ENCODE data around the gene TGFBR2. TPM values are rescaled to one million over a fixed set of nuclear protein-coding genes. Genes with fewer than 3 reads are reported as not detected.

Gene TGFBR2
- total RNA-seq, 4 donors from 2014 or later, result 338 to 406 (median 350) TPM

DNA sequence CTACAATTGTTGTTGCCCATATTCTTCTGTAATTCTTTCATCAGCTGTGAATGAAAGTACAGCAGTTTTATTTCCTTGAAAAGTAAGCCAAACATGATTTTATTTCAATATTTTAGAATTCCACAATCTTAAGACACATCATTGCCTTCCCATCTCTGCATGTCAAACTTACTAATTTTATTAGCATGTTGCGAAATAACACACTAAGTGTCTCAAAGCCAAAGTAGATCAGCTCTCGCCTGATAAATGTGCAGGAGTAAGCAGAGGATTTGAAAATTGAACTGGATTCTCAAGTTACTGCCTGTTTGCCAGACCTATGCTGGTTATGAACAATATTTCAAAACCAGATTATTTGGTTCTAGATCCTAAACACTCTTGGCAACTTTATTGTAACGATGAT is 25.7 kb downstream of the TGFBR2 start:
- H3K4me1 ChIP-seq, result peaks cover 0 to 100% (median 90%) of the 10 kb centered on the region in 4 donors
- no peak overlapping the region for H3K4me3 ChIP-seq
- 69 to 74% methylated on average over 3 of the region's 3 CpGs for WGBS, 2 donors
- H3K36me3 ChIP-seq, result peaks cover 0 to 2% (median 0%) of the 10 kb centered on the region in 3 donors
- H3K9me3 ChIP-seq, result no peaks in the 10 kb centered on the region
- H3K27me3 ChIP-seq, result no peaks in the 10 kb centered on the region
- H3K27ac ChIP-seq, result peak overlapping the region in 3 of 4 donors; percentile 78 to 91 (median 83)
- no peak for TF ChIP-seq POLR2A (IDR thresholded peaks at IDR 0.05)
- TF ChIP-seq EP300 (IDR thresholded peaks at IDR 0.05), result peak in 1 of 2 donors; percentile 59
- DNase-seq (ENCODE audit: low spot score in 2 of 2), result no peak

DNA sequence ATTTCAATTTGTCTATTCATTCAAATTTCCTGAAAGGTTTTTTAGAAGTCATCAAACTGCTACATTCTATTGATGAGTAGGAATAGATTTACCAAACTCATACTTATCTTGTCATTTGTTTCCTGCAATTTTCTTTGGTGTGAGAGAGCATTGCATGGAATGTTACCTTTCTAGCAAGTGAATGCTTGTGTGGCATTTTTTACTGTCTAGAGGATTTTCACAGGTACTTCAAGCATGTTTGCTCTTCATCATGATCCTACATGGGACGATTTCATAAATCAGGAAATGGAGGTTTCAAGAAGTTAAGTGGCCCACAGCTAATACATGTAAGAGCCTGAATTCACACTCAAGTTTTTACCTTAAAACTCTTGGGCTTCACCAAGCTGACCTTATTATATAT is 26.1 kb downstream of the TGFBR2 start:
- TF ChIP-seq EP300 (IDR thresholded peaks at IDR 0.05), result no peak
- TF ChIP-seq POLR2A (IDR thresholded peaks at IDR 0.05), result no peak
- TF ChIP-seq, protein P1, sequence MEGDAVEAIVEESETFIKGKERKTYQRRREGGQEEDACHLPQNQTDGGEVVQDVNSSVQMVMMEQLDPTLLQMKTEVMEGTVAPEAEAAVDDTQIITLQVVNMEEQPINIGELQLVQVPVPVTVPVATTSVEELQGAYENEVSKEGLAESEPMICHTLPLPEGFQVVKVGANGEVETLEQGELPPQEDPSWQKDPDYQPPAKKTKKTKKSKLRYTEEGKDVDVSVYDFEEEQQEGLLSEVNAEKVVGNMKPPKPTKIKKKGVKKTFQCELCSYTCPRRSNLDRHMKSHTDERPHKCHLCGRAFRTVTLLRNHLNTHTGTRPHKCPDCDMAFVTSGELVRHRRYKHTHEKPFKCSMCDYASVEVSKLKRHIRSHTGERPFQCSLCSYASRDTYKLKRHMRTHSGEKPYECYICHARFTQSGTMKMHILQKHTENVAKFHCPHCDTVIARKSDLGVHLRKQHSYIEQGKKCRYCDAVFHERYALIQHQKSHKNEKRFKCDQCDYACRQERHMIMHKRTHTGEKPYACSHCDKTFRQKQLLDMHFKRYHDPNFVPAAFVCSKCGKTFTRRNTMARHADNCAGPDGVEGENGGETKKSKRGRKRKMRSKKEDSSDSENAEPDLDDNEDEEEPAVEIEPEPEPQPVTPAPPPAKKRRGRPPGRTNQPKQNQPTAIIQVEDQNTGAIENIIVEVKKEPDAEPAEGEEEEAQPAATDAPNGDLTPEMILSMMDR (IDR thresholded peaks at IDR 0.05), result no peak
- H3K4me3 ChIP-seq, result no peak overlapping the region
- H3K4me1 ChIP-seq, result peaks cover 0 to 100% (median 87%) of the 10 kb centered on the region in 4 donors
- H3K9me3 ChIP-seq, result no peaks in the 10 kb centered on the region
- no peaks in the 10 kb centered on the region for H3K27me3 ChIP-seq
- peak overlapping the region in 3 of 4 donors; percentile 78 to 91 (median 83) for H3K27ac ChIP-seq
- WGBS, 2 donors, result 51 to 67% methylated on average over 1 of the region's 1 CpG
- DNase-seq (ENCODE audit: low spot score in 2 of 2), result no peak
- H3K36me3 ChIP-seq, result peaks cover 0 to 7% (median 0%) of the 10 kb centered on the region in 3 donors

DNA sequence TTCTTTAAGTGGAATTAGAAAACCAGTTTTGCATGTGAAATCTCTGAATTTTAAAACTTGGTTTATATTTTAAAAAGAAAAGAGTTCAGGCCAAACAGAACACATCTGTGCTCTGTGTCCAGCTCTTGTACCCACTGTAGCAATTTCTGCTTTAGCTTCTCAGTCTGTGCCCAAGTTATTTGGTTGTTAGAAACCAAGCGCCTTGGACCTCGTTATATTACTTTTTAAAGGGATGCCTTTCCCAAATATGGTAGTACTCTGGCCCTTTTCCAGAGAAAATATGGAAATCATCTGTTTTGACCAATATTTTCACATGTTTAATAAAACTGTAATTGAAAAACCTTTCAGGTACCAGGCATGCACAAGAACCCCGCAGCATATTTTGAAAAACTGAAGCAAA is 27.3 kb downstream of the TGFBR2 start:
- DNase-seq (ENCODE audit: low spot score in 2 of 2), result no peak
- Histone ChIP-seq H3K4me3 (no peak overlapping the region), H3K4me1 (peaks cover 0 to 100% (median 87%) of the 10 kb centered on the region in 4 donors), H3K27me3 (no peaks in the 10 kb centered on the region), H3K9me3 (no peaks in the 10 kb centered on the region), H3K36me3 (peaks cover 0 to 7% (median 0%) of the 10 kb centered on the region in 3 donors), H3K27ac (peak overlapping the region in 3 of 4 donors; percentile 50 to 91 (median 69))
- WGBS, 2 donors, result 46 to 53% methylated on average over 3 of the region's 3 CpGs
- TF ChIP-seq, protein P1 (IDR thresholded peaks at IDR 0.05), result no peak
- no peak for TF ChIP-seq EP300 (IDR thresholded peaks at IDR 0.05)
- TF ChIP-seq POLR2A (IDR thresholded peaks at IDR 0.05), result no peak

DNA sequence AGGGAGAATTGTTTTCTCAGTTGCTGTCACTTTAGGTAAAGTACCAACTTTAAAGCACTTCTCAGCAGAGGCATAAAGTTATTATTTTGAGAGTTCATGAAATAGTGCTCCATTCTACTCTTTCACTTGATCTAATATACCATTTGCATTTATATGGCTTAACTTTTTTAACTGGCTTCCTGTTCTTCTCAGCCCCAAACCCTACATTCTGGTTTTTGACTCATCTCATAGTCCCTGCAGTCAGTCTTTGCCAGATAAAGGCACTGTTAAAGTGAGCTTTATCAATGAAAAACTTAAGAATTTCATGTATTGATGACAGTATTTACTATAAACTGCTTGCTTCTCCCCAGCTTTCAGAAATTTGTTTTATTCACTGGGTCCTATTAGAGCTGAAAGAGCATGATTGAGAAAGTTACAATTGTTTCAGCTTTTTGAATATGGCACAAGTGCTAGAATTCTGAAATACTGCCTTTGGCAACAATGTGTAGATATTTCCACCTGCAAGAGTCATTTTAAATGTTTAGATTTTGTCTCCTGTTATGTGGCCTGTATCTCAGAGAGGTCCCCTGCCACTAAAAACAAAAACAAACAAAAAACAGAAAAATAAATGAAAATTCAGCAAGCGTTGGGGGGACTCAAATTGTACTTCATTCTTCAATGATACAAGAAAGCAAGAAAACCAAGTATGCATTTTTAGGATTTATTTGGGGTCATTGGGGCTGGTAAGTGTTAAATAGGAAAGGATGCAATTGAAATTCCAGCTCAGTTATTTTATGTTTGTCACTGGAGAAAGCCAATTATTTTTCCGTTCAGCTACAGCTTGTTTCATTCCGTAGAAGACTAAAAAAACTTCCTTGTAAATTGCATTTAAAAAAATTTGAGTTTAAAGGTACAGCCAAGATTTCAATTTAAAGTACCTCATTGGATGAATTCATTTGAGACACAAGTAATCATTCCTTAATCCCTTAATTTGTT is 28.6 kb downstream of the TGFBR2 start:
- no peak overlapping the region for H3K4me3 ChIP-seq
- peaks cover 0 to 7% (median 0%) of the 10 kb centered on the region in 3 donors for H3K36me3 ChIP-seq
- no peaks in the 10 kb centered on the region for H3K9me3 ChIP-seq
- H3K27me3 ChIP-seq, result no peaks in the 10 kb centered on the region
- TF ChIP-seq, protein P1 (IDR thresholded peaks at IDR 0.05), result no peak
- no peak for TF ChIP-seq EP300 (IDR thresholded peaks at IDR 0.05)
- no peak for TF ChIP-seq POLR2A (IDR thresholded peaks at IDR 0.05)
- peak overlapping the region; percentile 28 to 91 (median 60) for H3K27ac ChIP-seq
- peaks cover 0 to 100% (median 87%) of the 10 kb centered on the region in 4 donors for H3K4me1 ChIP-seq
- 32 to 35% methylated on average over 3 of the region's 3 CpGs for WGBS, 2 donors
- DNase-seq (ENCODE audit: low spot score in 2 of 2), result no peak

DNA sequence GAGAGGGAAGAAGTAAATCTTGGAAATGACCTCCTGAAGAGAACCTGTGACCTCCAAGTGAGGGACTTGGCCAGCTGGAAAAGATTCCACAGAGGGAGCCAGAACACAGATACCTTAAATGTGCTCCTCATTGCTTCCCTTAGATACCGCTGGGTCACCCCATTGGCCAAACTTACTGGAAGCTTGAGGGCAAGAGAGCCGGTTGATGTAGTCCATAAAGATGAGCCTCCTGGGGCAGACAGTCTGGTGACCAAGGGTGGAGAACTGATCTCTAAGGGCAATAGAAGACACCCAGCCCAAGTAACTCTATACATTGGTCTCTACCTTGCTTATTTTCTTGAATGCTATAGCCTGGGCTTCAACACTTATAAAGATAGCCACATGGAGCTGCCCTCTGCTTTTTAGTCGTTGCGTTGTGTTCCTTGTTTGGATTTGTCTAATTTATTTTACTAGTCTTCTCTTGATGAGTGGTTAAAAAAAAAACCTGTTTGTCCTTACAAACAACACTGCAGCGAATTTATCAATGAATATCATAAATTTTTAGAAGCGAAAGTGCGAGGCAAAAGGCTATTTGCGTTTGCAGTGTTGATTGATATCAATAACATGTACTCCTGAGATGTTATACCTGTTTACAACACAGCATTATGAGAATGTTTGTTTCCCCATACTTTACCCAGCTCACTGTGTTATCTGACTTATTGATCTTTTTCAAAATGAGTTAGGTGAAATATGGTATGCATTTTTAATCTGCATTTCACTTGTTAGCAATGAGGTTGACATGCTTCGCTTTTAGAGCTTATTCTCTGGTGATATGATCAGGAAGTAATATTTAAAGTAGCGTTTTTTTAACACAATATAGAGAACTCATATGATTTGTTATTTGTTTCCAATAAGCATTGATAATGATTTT is 31.2 kb downstream of the TGFBR2 start:
- H3K27ac ChIP-seq, result no peak overlapping the region
- 89 to 90% methylated on average over 10 of the region's 10 CpGs for WGBS, 2 donors

More for the DNA sequence above, 31.2 kb downstream of the TGFBR2 start:
- Histone ChIP-seq H3K27me3 (no peaks in the 10 kb centered on the region), H3K9me3 (no peaks in the 10 kb centered on the region), H3K4me1 (peaks cover 0 to 100% (median 87%) of the 10 kb centered on the region in 4 donors), H3K36me3 (peaks cover 0 to 7% (median 0%) of the 10 kb centered on the region in 3 donors), H3K4me3 (no peak overlapping the region)
- TF ChIP-seq, protein P1 (IDR thresholded peaks at IDR 0.05), result no peak
- TF ChIP-seq EP300 (IDR thresholded peaks at IDR 0.05), result no peak
- TF ChIP-seq POLR2A (IDR thresholded peaks at IDR 0.05), result no peak
- no peak for DNase-seq (ENCODE audit: low spot score in 2 of 2)
